Cardiac fibroblast (primary cell): Measurements from ENCODE around the gene ARID4B.
A peak's percentile ranks its signal among the peaks of the same experiment; 100 is the strongest.

Experiments
- DNase-seq, 2 donors: peaks; one replicate each; pipeline versions ENCODE4 v3.0.0 to v3.0.0-alpha.2; 2010; ENCODE audit warnings: low read depth in 2 of 2
- H3K4me3 ChIP-seq, 2 donors: replicated peaks in 1 of 2; 1 replicate in 1 of 2; 2 replicates in 1 of 2; pipeline ENCODE4 v1.5.1; 2011; ENCODE audit warnings: low read depth in 2 of 2, low read length in 2 of 2, mild to moderate bottlenecking in 2 of 2, moderate library complexity in 1 of 2
- CTCF ChIP-seq: IDR thresholded peaks from one replicate; pipeline ENCODE4 v1.5.1; 2011; ENCODE audit warnings: low read depth, mild to moderate bottlenecking, low read length, inconsistent platforms

The ARID4B gene

GRCh38 chr1:235298758-235299157 is 29.2 kb downstream of the ARID4B start:
- DNase-seq: no peak
- TF ChIP-seq CTCF: no peak
- H3K4me3 ChIP-seq: no peak overlapping the region

GRCh38 chr1:235297579-235297978 is 30.4 kb downstream of the ARID4B start:
- TF ChIP-seq CTCF: no peak
- peak; percentile 20 to 58 for DNase-seq
- H3K4me3 ChIP-seq: no peak overlapping the region

- no peak overlapping the region for H3K4me3 ChIP-seq
- no peak for TF ChIP-seq CTCF
- no peak for DNase-seq
Measured at GRCh38 chr1:235296729-235297128, 31.2 kb downstream of the ARID4B start.

- TF ChIP-seq CTCF: no peak
- DNase-seq: peak; percentile 40 to 67
- H3K4me3 ChIP-seq: no peak overlapping the region
Measured at GRCh38 chr1:235295902-235296350, 32.1 kb downstream of the ARID4B start.

- DNase-seq: no peak
- no peak for TF ChIP-seq CTCF
- H3K4me3 ChIP-seq: no peak overlapping the region
Measured at GRCh38 chr1:235293322-235293942, 34.5 kb downstream of the ARID4B start.

- TF ChIP-seq CTCF: no peak
- DNase-seq: no peak
- H3K4me3 ChIP-seq: no peak overlapping the region
Measured at GRCh38 chr1:235292790-235293189, 35.2 kb downstream of the ARID4B start.

- no peak overlapping the region for H3K4me3 ChIP-seq
- DNase-seq: no peak
- no peak for TF ChIP-seq CTCF
Measured at GRCh38 chr1:235291599-235292091, 36.3 kb downstream of the ARID4B start.
